ENCODE measurements around the gene CDON. TPM values are rescaled to one million over a fixed set of nuclear protein-coding genes. Genes with fewer than 3 reads are reported as not detected.
"Not testable (repeated sequence)": the region's sequence is repeated elsewhere in the genome, so short reads cannot be mapped to it uniquely, and the experiment has no call there.

Gene CDON
- polyA plus RNA-seq, 1 of the 3 experiments (the other 2 are of a cell fraction) = 3.7 TPM

GRCh38 chr11:125916683-125917347 lies 145.9 kb downstream of the CDON start:
- WGBS (ENCODE audit: low lambda C conversion rate) = 66% methylated on average over 12 of the region's 12 CpGs
- no peak overlapping the region for H3K4me2 ChIP-seq

GRCh38 chr11:125914601-125915000 lies 148.1 kb downstream of the CDON start:
- DNase-seq; H3K36me3 ChIP-seq (replicated peaks in 1 of 2; ENCODE audit: control insufficient read depth in 1 of 2, insufficient read depth in 2 of 2, low read length in 1 of 2); H2AFZ ChIP-seq (ENCODE audit: low read depth); H4K20me1 ChIP-seq (ENCODE audit: insufficient read depth); H3K9me3 ChIP-seq; POLR2A ChIA-PET; H3F3A ChIP-seq (replicated peaks; ENCODE audit: insufficient read depth); H3K27ac ChIP-seq (ENCODE audit: low read depth in 2 of 2, low read length in 1 of 2); H3K4me3 ChIP-seq (ENCODE audit: low read depth in 2 of 2, low read length in 1 of 2); H3K9me2 ChIP-seq; H3K4me2 ChIP-seq; H3K4me1 ChIP-seq (ENCODE audit: control insufficient read depth in 1 of 2, insufficient read depth in 2 of 2, low read depth in 1 of 2, low read length in 1 of 2); H3K9ac ChIP-seq; H3K79me2 ChIP-seq (ENCODE audit: insufficient read depth): not testable (repeated sequence)
- CTCF ChIA-PET = interaction anchor here (1.0 to 1.7 kb wide), 2 partner anchors 147 to 279 kb away, joined by 4 to 5 read pairs; no protein-coding TSS in a partner anchor
- 89% methylated on average over 3 of the region's 3 CpGs for WGBS (ENCODE audit: low lambda C conversion rate)
- peaks cover 28% of the 10 kb centered on the region; the same call in 1 of the 2 replicates for H3K27me3 ChIP-seq (ENCODE audit: insufficient read depth)

More at GRCh38 chr11:125916683-125917347, 145.9 kb downstream of the CDON start:
- Histone ChIP-seq H3K36me3 (replicated peaks in 1 of 2; ENCODE audit: control insufficient read depth in 1 of 2, insufficient read depth in 2 of 2, low read length in 1 of 2) (no peaks in the 10 kb centered on the region), H3K9me3 (no peaks in the 10 kb centered on the region), H3K4me1 (ENCODE audit: control insufficient read depth in 1 of 2, insufficient read depth in 2 of 2, low read depth in 1 of 2, low read length in 1 of 2) (peaks cover 0 to 9% of the 10 kb centered on the region in 2 experiments; a peak in 1 of 4 replicates), H3K4me3 (ENCODE audit: low read depth in 2 of 2, low read length in 1 of 2) (no peak overlapping the region), H3K79me2 (ENCODE audit: insufficient read depth) (no peaks in the 10 kb centered on the region), H3K9me2 (no peaks in the 10 kb centered on the region), H4K20me1 (ENCODE audit: insufficient read depth) (no peaks in the 10 kb centered on the region), H3F3A (replicated peaks; ENCODE audit: insufficient read depth) (no peaks in the 10 kb centered on the region), H3K27ac (ENCODE audit: low read depth in 2 of 2, low read length in 1 of 2) (no peak overlapping the region), H3K9ac (no peak overlapping the region), H2AFZ (ENCODE audit: low read depth) (no peak overlapping the region), H3K27me3 (ENCODE audit: insufficient read depth) (peaks cover 39% of the 10 kb centered on the region; the same call in 1 of the 2 replicates)
- ChIA-PET POLR2A (no interaction called here), CTCF (interaction anchor here (0.6 to 1.8 kb wide), 5 partner anchors 145 to 294 kb away, joined by 3 to 7 read pairs (median 4); partner anchors contain the start of genes FAM118B and RPUSD4)
- DNase-seq = no peak
- no peak for TF ChIP-seq GATA2 (CRISPR knock-in tag; IDR thresholded peaks at IDR 0.05)
- no peak for TF ChIP-seq POLR2AphosphoS5 (IDR thresholded peaks at IDR 0.05; ENCODE audit: low read depth, low read length)
- no peak for TF ChIP-seq TEAD4 (IDR thresholded peaks at IDR 0.05; ENCODE audit: borderline replicate concordance, insufficient read depth)
- no peak for TF ChIP-seq EZH2phosphoT487 (IDR thresholded peaks at IDR 0.05; ENCODE audit: borderline replicate concordance, low read depth)
- TF ChIP-seq FOSL2 (IDR thresholded peaks at IDR 0.05; ENCODE audit: borderline replicate concordance, low read depth) = no peak
- TF ChIP-seq GABPA (IDR thresholded peaks at IDR 0.05; ENCODE audit: low read depth) = no peak
- no peak for TF ChIP-seq MEF2A (IDR thresholded peaks at IDR 0.05; ENCODE audit: borderline replicate concordance, low read depth)
- TF ChIP-seq RAD21 (IDR thresholded peaks at IDR 0.05; ENCODE audit: low read length) = no peak
- TF ChIP-seq NRF1 (IDR thresholded peaks at IDR 0.05; ENCODE audit: low read depth, low read length) = no peak

DNA sequence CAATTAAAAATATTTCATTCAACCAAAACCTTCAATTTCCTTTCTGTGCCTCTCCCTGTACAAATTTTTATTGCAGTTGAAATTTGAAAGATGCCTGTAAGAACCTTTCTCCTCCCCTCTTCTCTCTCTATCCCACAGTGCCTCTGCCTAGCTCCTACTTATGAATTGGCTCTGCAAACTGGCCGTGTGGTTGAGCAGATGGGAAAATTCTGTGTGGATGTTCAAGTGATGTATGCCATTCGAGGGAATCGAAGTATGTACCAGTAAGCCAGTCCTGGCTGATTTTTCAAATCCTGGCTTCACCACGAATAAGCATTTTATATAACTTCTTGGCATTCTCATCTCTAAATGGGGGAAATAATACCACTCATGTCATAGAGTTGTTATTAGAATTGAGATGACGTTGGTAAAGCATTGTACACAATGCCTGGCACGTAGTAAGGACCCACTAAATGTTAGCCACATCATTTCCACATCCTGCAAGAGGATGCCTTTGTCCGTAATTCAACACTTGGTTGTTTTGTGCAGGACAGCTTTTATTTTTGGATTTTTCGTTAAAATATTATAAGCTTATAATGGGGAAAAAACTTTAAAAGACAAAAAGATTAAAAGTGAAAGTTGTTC lies 152.3 kb downstream of the CDON start:
- POLR2A ChIA-PET = no interaction called here
- no peaks in the 10 kb centered on the region for H3K9me3 ChIP-seq
- H3K4me3 ChIP-seq (ENCODE audit: low read depth in 2 of 2, low read length in 1 of 2) = no peak overlapping the region
- no peak overlapping the region for H3K4me2 ChIP-seq
- peaks cover under 1% of the 10 kb centered on the region; the same call in 1 of the 2 replicates for H3K27me3 ChIP-seq (ENCODE audit: insufficient read depth)
- DNase-seq = no peak
- CTCF ChIA-PET = interaction anchor here (1.2 to 1.4 kb wide), 2 partner anchors 8 to 13 kb away, joined by 3 to 4 read pairs; no protein-coding TSS in a partner anchor
- 49% methylated on average over 8 of the region's 8 CpGs for WGBS (ENCODE audit: low lambda C conversion rate)
- no peaks in the 10 kb centered on the region for H3K9me2 ChIP-seq
- H3K36me3 ChIP-seq (replicated peaks in 1 of 2; ENCODE audit: control insufficient read depth in 1 of 2, insufficient read depth in 2 of 2, low read length in 1 of 2) = no peaks in the 10 kb centered on the region
- H3K27ac ChIP-seq (ENCODE audit: low read depth in 2 of 2, low read length in 1 of 2) = no peak overlapping the region
- H4K20me1 ChIP-seq (ENCODE audit: insufficient read depth) = no peaks in the 10 kb centered on the region
- H3K4me1 ChIP-seq (ENCODE audit: control insufficient read depth in 1 of 2, insufficient read depth in 2 of 2, low read depth in 1 of 2, low read length in 1 of 2) = no peaks in the 10 kb centered on the region
- TF ChIP-seq CHD2 (IDR thresholded peaks at IDR 0.05; ENCODE audit: low read length, partially characterized antibody) (no peak), TEAD4 (IDR thresholded peaks at IDR 0.05; ENCODE audit: borderline replicate concordance, insufficient read depth) (no peak), EP300 (IDR thresholded peaks at IDR 0.05; ENCODE audit: borderline replicate concordance in 1 of 2, low read depth in 1 of 2, low read length in 1 of 2) (no peak), PBX3 (IDR thresholded peaks at IDR 0.05) (no peak), YY1 (IDR thresholded peaks at IDR 0.05; ENCODE audit: low read depth) (no peak)
- no peaks in the 10 kb centered on the region for H3F3A ChIP-seq (replicated peaks; ENCODE audit: insufficient read depth)
- no peaks in the 10 kb centered on the region for H3K79me2 ChIP-seq (ENCODE audit: insufficient read depth)
- H2AFZ ChIP-seq (ENCODE audit: low read depth) = no peak overlapping the region
- H3K9ac ChIP-seq = no peak overlapping the region
